Fibroblast of lung (primary cell): ENCODE data around the gene CFAP20. TPM values are rescaled to one million over a fixed set of nuclear protein-coding genes. Genes with fewer than 3 reads are reported as not detected.

Source experiments
- DNase-seq, 2 donors: peaks; one replicate each; pipeline versions ENCODE4 v3.0.0 to v3.0.0-alpha.2; 2010; ENCODE audit warnings: low read depth in 2 of 2
- H2AFZ ChIP-seq: 2 replicates; pipeline ENCODE4 v1.5.1; 2012; ENCODE audit warnings: low read length, control low read depth, inconsistent platforms
- H3K27ac ChIP-seq: 2 replicates; pipeline ENCODE4 v1.5.1; 2011; ENCODE audit warnings: low read length, control low read depth; ENCODE audit not compliant: insufficient read depth
- H3K27me3 ChIP-seq: 2 replicates; pipeline ENCODE4 v1.5.1; 2011; ENCODE audit warnings: mild to moderate bottlenecking, low read length; ENCODE audit not compliant: control insufficient read depth, insufficient read depth
- H3K36me3 ChIP-seq: 2 replicates; pipeline ENCODE4 v1.5.1; 2011; ENCODE audit warnings: low read length; ENCODE audit not compliant: control insufficient read depth, insufficient read depth
- H3K4me1 ChIP-seq: 2 replicates; pipeline ENCODE4 v1.5.1; 2011; ENCODE audit warnings: low read length; ENCODE audit not compliant: control insufficient read depth, insufficient read depth; ENCODE audit errors: extremely low read depth
- H3K4me2 ChIP-seq: 2 replicates; pipeline ENCODE4 v1.5.1; 2011; ENCODE audit warnings: low read length, control low read depth; ENCODE audit not compliant: insufficient read depth; ENCODE audit errors: extremely low read depth
- H3K4me3 ChIP-seq, 4 experiments: fragments of 200-600 bp in 1 of 4; sonication (generic) in 1 of 4; replicated peaks in 1 of 4; 2 replicates each; pipeline ENCODE4 v1.5.1; 2011 to 2016; ENCODE audit warnings: low read length in 4 of 4, low read depth in 3 of 4, mild to moderate bottlenecking in 3 of 4, control low read depth in 2 of 4, inconsistent platforms in 1 of 4, mixed read lengths in 1 of 4; ENCODE audit not compliant: insufficient read depth in 1 of 4; ENCODE audit errors: control extremely low read depth in 1 of 4
- H3K79me2 ChIP-seq: 2 replicates; pipeline ENCODE4 v1.5.1; 2012; ENCODE audit warnings: mild to moderate bottlenecking, low read length, inconsistent platforms; ENCODE audit not compliant: control insufficient read depth, insufficient read depth
- H3K9ac ChIP-seq: 2 replicates; pipeline ENCODE4 v1.5.1; 2011; ENCODE audit warnings: mild to moderate bottlenecking, low read length, control low read depth; ENCODE audit not compliant: insufficient read depth
- H3K9me3 ChIP-seq: 2 replicates; pipeline ENCODE4 v1.5.1; 2012; ENCODE audit warnings: low read depth, low read length; ENCODE audit not compliant: control insufficient read depth, insufficient read depth
- H4K20me1 ChIP-seq: 2 replicates; pipeline ENCODE4 v1.5.1; 2011; ENCODE audit warnings: low read length; ENCODE audit not compliant: control insufficient read depth, insufficient read depth; ENCODE audit errors: extremely low read depth
- CTCF ChIP-seq, 2 donors: IDR thresholded peaks in 1 of 2; conservative IDR thresholded peaks in 1 of 2; 1 replicate in 1 of 2; 2 replicates in 1 of 2; pipeline ENCODE4 v1.5.1; 2011 to 2012; ENCODE audit warnings: low read length in 2 of 2, control low read depth in 1 of 2, inconsistent platforms in 1 of 2, low read depth in 1 of 2, mild to moderate bottlenecking in 1 of 2
- EZH2 ChIP-seq: IDR thresholded peaks from 2 replicates; pipeline ENCODE4 v1.5.1; 2012; ENCODE audit warnings: low read length, control low read depth, mild to moderate bottlenecking; ENCODE audit errors: missing control alignments
- polyA plus RNA-seq, 2 donors: library from polyadenylated mRNA; depleted of rRNA in 1 of 2; stranded (reverse) in 1 of 2; unstranded in 1 of 2; fragments of >200 nt; gene quantifications; 2 replicates each; pipeline ENCODE4 v1.2.1, GENCODE V29; 2011 to 2012; ENCODE audit warnings: missing spikeins in 1 of 2
- total RNA-seq: library from RNA; depleted of rRNA; stranded (reverse); fragments of >200 nt; gene quantifications from 2 replicates; pipeline ENCODE4 v1.2.1, GENCODE V29; 2014

CFAP20 gene
- total and polyA plus RNA-seq, 2 donors (not counting 1 experiment from before 2014, with no cell fraction given): 29.2 to 30.2 TPM

- no peak for TF ChIP-seq CTCF (conservative IDR thresholded peaks at IDR 0.05 in 1 of 2, IDR thresholded peaks at IDR 0.05 in 1 of 2; ENCODE audit: low read depth in 1 of 2, low read length in 2 of 2)
- TF ChIP-seq EZH2: no peak
- Histone ChIP-seq H3K9me3 (no peaks in the 10 kb centered on the region), H3K4me3 (peak overlapping the region in 2 of 4 experiments; percentile 18 to 23), H3K27me3 (no peaks in the 10 kb centered on the region), H3K27ac (peak overlapping the region; percentile 71), H3K4me1 (peaks cover 22% of the 10 kb centered on the region), H2AFZ (no peak overlapping the region), H3K79me2 (peaks cover 67% of the 10 kb centered on the region), H3K4me2 (peak overlapping the region; percentile 84), H4K20me1 (peaks cover 2% of the 10 kb centered on the region), H3K9ac (peak overlapping the region; percentile 27), H3K36me3 (no peaks in the 10 kb centered on the region)
- no peak for DNase-seq
These were observed 8.0 kb downstream of the CFAP20 start for GRCh38 chr16:58121132-58121531.

- Histone ChIP-seq H3K4me1 (peaks cover 26% of the 10 kb centered on the region), H4K20me1 (peaks cover 2% of the 10 kb centered on the region), H3K9me3 (no peaks in the 10 kb centered on the region), H3K9ac (no peak overlapping the region), H3K36me3 (peaks cover under 1% of the 10 kb centered on the region), H3K27ac (peak overlapping the region; percentile 71), H3K27me3 (no peaks in the 10 kb centered on the region), H3K4me3 (no peak overlapping the region), H3K79me2 (peaks cover 58% of the 10 kb centered on the region), H2AFZ (no peak overlapping the region), H3K4me2 (no peak overlapping the region)
- TF ChIP-seq CTCF (conservative IDR thresholded peaks at IDR 0.05 in 1 of 2, IDR thresholded peaks at IDR 0.05 in 1 of 2; ENCODE audit: low read depth in 1 of 2, low read length in 2 of 2) (no peak), EZH2 (no peak)
- DNase-seq: no peak
These were observed 8.9 kb downstream of the CFAP20 start for GRCh38 chr16:58120234-58120633.

DNA sequence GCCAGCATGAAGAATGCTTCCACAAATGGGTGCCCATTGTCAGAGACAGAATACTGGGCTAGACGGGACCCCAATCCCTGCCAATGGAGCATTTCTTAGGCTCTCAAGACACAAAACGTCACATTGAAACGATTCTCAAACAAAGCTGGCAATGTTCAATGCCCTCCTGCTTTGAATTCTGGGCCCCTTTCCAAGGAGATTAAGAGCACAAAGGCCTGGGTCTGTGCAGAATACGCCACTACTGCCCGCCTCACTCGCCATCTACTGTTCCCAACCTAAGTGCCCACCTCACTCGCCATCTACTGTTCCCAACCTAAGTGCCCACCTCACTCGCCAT lies 9.7 kb downstream of the CFAP20 start:
- H3K79me2 ChIP-seq: peaks cover 54% of the 10 kb centered on the region
- no peak overlapping the region for H3K4me3 ChIP-seq
- peaks cover 5% of the 10 kb centered on the region for H3K36me3 ChIP-seq
- H2AFZ ChIP-seq: no peak overlapping the region
- peaks cover 2% of the 10 kb centered on the region for H4K20me1 ChIP-seq
- TF ChIP-seq CTCF (conservative IDR thresholded peaks at IDR 0.05 in 1 of 2, IDR thresholded peaks at IDR 0.05 in 1 of 2; ENCODE audit: low read depth in 1 of 2, low read length in 2 of 2): no peak
- no peak for TF ChIP-seq EZH2
- no peak overlapping the region for H3K4me2 ChIP-seq
- H3K4me1 ChIP-seq: peaks cover 26% of the 10 kb centered on the region
- no peaks in the 10 kb centered on the region for H3K27me3 ChIP-seq
- H3K9me3 ChIP-seq: no peaks in the 10 kb centered on the region
- H3K27ac ChIP-seq: no peak overlapping the region
- no peak for DNase-seq
- no peak overlapping the region for H3K9ac ChIP-seq
